NT2/D1 (cell line): ENCODE results near the gene ACKR3.

ENCODE experiments used
- SUZ12 ChIP-seq: IDR thresholded peaks from 2 replicates; pipeline ENCODE4 v1.6.1; 2011; ENCODE audit not compliant: insufficient read length, insufficient read depth; ENCODE audit errors: extremely low read depth
- YY1 ChIP-seq: IDR thresholded peaks from 2 replicates; pipeline ENCODE4 v1.6.1; 2011; ENCODE audit not compliant: insufficient read length, insufficient read depth
- ZNF274 ChIP-seq: IDR thresholded peaks from 2 replicates; pipeline ENCODE4 v1.6.1; 2011; ENCODE audit warnings: mild to moderate bottlenecking, low read depth, low read length

DNA sequence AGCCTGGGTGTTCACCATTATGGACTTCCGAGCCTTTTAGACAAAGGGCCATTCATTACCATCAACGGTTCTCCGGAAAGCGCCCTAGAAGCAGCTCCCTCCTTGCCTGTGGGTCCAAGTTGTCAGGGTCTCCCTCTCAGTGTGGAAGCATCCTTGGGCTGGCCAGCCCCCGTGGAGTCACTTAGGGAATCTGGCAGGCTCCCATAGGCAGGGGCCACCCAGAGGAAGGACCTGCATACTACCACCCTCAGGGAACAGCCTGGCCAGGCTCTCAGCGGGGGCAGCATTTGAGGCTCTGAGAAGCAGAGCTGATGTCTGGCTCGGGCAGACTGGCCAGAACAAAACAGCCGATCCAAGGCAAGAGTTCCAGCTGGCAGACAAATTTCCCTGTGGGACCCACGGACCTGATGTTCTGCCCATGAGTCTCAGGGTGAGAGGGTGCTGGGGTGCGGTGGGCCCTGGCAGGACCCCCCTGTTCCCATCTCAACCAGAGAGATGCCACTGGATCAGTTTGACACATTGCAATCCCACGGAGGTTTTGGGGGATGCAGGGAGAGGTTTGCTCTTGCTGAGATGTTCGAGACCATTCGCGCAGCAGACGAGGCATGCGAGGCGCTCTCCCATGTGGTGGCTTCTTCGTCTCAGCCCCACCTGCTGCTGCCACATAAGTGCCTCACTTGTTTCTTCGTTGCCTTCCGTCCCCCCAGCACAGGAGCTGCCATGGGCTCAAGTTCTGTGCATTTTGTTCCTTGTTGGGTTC, 56.9 kb downstream of the ACKR3 start:
- TF ChIP-seq ZNF274: no peak
- TF ChIP-seq YY1: no peak
- TF ChIP-seq SUZ12: no peak
